HepG2 (cell line): ENCODE results near the gene ANO1. TPM values are rescaled to one million over a fixed set of nuclear protein-coding genes. Genes with fewer than 3 reads are reported as not detected.

Experiments used
- ATAC-seq: fragments of 200-7000 bp; cut with Tn5 transposase; 3 replicates; pipeline ENCODE4 v1.9.1; 2020; ENCODE audit warnings: mild to moderate bottlenecking, moderate library complexity
- BruUV-seq: library from RNA; stranded (reverse); fragments of 400-500 nt; replicated peaks from 2 replicates; lab custom pipeline; 2021; lab: Mats Ljungman, UMichigan
- CTCF ChIA-PET: fragments of 300-600 bp; formaldehyde crosslinking; extraction: SDS; loops from one replicate; lab custom pipeline; 2021; ENCODE audit warnings: low total read pairs, inconsistent platforms, low intra/inter-chr PET ratio; lab: Yijun Ruan, JAX
- POLR2A ChIA-PET: fragments of 350-600 bp; sonication (Branson Sonifier 250); formaldehyde crosslinking; loops from one replicate; lab custom pipeline; 2020; ENCODE audit warnings: antibody characterized with exemption, inconsistent platforms; lab: Yijun Ruan, JAX
- DNase-seq: peaks from one replicate; pipeline ENCODE4 v3.0.0-alpha.2; 2015; ENCODE audit warnings: low spot score
- FAIRE-seq: peaks from 3 replicates; lab custom pipeline; 2011; peaks lifted over from hg19 to GRCh38; lab: Jason Lieb, UNC
- H2AFZ ChIP-seq: one replicate; pipeline ENCODE4 v1.6.1; 2011; ENCODE audit warnings: low read length, inconsistent platforms
- H3K27ac ChIP-seq: fragments of 300-600 bp; 3 replicates; pipeline ENCODE4 v1.8.0; 2011; ENCODE audit warnings: mixed run types, mild to moderate bottlenecking, mixed read lengths, low read length, inconsistent platforms; ENCODE audit not compliant: insufficient read depth; ENCODE audit errors: extremely low read length
- H3K27me3 ChIP-seq, 2 experiments: fragments of 200-600 bp in 1 of 2; 2 replicates in 1 of 2; 3 replicates in 1 of 2; pipeline versions ENCODE4 v1.6.0 to v1.8.0; 2011; ENCODE audit warnings: low read length in 2 of 2, mild to moderate bottlenecking in 2 of 2, moderate library complexity in 2 of 2, inconsistent platforms in 1 of 2; ENCODE audit not compliant: insufficient read depth in 2 of 2, control insufficient read depth in 1 of 2
- H3K36me3 ChIP-seq, 2 experiments: fragments of 200-600 bp in 1 of 2; replicated peaks in 1 of 2; 2 replicates in 1 of 2; 3 replicates in 1 of 2; pipeline versions ENCODE4 v1.5.1 to v1.8.0; 2011; ENCODE audit warnings: low read length in 2 of 2, inconsistent platforms in 1 of 2; ENCODE audit not compliant: insufficient read depth in 2 of 2, control insufficient read depth in 1 of 2
- H3K4me1 ChIP-seq: 2 replicates; pipeline ENCODE4 v1.5.1; 2012; ENCODE audit warnings: low read length, inconsistent platforms; ENCODE audit not compliant: insufficient read depth
- H3K4me2 ChIP-seq: 2 replicates; pipeline ENCODE4 v1.6.0; 2011; ENCODE audit warnings: low read depth, low read length, inconsistent platforms
- H3K4me3 ChIP-seq, 3 experiments: fragments of 200-600 bp in 1 of 3; sonication (generic), shearing (Covaris generic) in 1 of 3; replicated peaks in 1 of 3; 2 replicates each; pipeline ENCODE4 v1.5.1; 2011 to 2016; ENCODE audit warnings: low read length in 3 of 3, inconsistent platforms in 2 of 3, low read depth in 2 of 3, mild to moderate bottlenecking in 2 of 3, control low read depth in 1 of 3, mixed read lengths in 1 of 3; ENCODE audit not compliant: insufficient read depth in 1 of 3
- H3K79me2 ChIP-seq: one replicate; pipeline ENCODE4 v1.6.1; 2011; ENCODE audit warnings: low read length, inconsistent platforms; ENCODE audit not compliant: insufficient read depth
- H3K9ac ChIP-seq: 2 replicates; pipeline ENCODE4 v1.6.0; 2011; ENCODE audit warnings: mild to moderate bottlenecking, low read depth, low read length, inconsistent platforms; ENCODE audit not compliant: insufficient read depth
- H3K9me3 ChIP-seq: 2 replicates; pipeline ENCODE4 v1.5.1; 2012; ENCODE audit warnings: mild to moderate bottlenecking, low read length
- H4K20me1 ChIP-seq: 2 replicates; pipeline ENCODE4 v1.6.0; 2011; ENCODE audit warnings: inconsistent platforms, mild to moderate bottlenecking, low read length, moderate library complexity; ENCODE audit not compliant: insufficient read depth
- ADNP ChIP-seq: sonication (generic); formaldehyde crosslinking; IDR thresholded peaks from 2 replicates; pipeline ENCODE4 v1.4.0; 2020; ENCODE audit warnings: missing genetic modification reagents
- ATF7-NPFF ChIP-seq: sonication (generic); formaldehyde crosslinking; IDR thresholded peaks from 2 replicates; pipeline ENCODE4 v1.8.1; 2023; ENCODE audit warnings: mild to moderate bottlenecking, low read depth, missing genetic modification reagents, moderate library complexity
- CCAR2 ChIP-seq: fragments of 200-400 bp; formaldehyde crosslinking; optimal IDR thresholded peaks from 2 replicates; pipeline ENCODE3; 2018; ENCODE audit warnings: low read depth, mild to moderate bottlenecking, low read length, moderate library complexity
- DR1 ChIP-seq: sonication (generic); formaldehyde crosslinking; IDR thresholded peaks from 2 replicates; pipeline ENCODE4 v1.8.0; 2021; ENCODE audit warnings: mild to moderate bottlenecking, missing genetic modification reagents, inconsistent platforms
- ERF ChIP-seq: IDR thresholded peaks from 2 replicates; pipeline ENCODE4 v1.6.1; 2018; ENCODE audit warnings: missing biosample characterization, missing genetic modification reagents
- HNRNPL ChIP-seq: fragments of 200-400 bp; formaldehyde crosslinking; IDR thresholded peaks from 2 replicates; pipeline ENCODE4 v1.6.1; 2017; ENCODE audit warnings: mild to moderate bottlenecking, low read depth, low read length
- MAFG ChIP-seq: sonication (generic); formaldehyde crosslinking; IDR thresholded peaks from 2 replicates; pipeline ENCODE4 v1.5.1; 2020; ENCODE audit warnings: mild to moderate bottlenecking, missing genetic modification reagents
- MTF2 ChIP-seq: sonication (generic); formaldehyde crosslinking; IDR thresholded peaks from 2 replicates; pipeline ENCODE4 v1.5.0; 2020; ENCODE audit warnings: missing genetic modification reagents, borderline replicate concordance
- PAWR ChIP-seq: sonication (generic); formaldehyde crosslinking; IDR thresholded peaks from 2 replicates; pipeline ENCODE4 v1.4.0; 2020; ENCODE audit warnings: missing genetic modification reagents, mild to moderate bottlenecking, borderline replicate concordance
- POLR2G ChIP-seq: fragments of 200-400 bp; formaldehyde crosslinking; IDR thresholded peaks from 2 replicates; pipeline ENCODE4 v1.6.1; 2018; ENCODE audit warnings: mild to moderate bottlenecking, low read depth, low read length, moderate library complexity
- ZNF713 ChIP-seq: sonication (generic); formaldehyde crosslinking; IDR thresholded peaks from 2 replicates; pipeline ENCODE4 v1.4.0; 2020; ENCODE audit warnings: mild to moderate bottlenecking, missing genetic modification reagents
- ZNF777 ChIP-seq: sonication (generic); formaldehyde crosslinking; IDR thresholded peaks from 2 replicates; pipeline ENCODE4 v1.4.0; 2020; ENCODE audit warnings: missing genetic modification reagents
- ZSCAN21 ChIP-seq: sonication (generic); formaldehyde crosslinking; IDR thresholded peaks from 2 replicates; pipeline ENCODE4 v1.8.0; 2022; ENCODE audit warnings: mild to moderate bottlenecking, missing genetic modification reagents, moderate library complexity, borderline replicate concordance
- WGBS: methylation state at CpG from one replicate; pipeline ENCODE4 v1.1.6; 2017; ENCODE audit warnings: low lambda C conversion rate; 5-methylcytosine and 5-hydroxymethylcytosine counted together
- in situ Hi-C: cut with HindIII; loops from 2 replicates; pipeline ENCODE4 v1.10.0; 2017; ENCODE audit warnings: low pct_unique_long_range_greater_than_20kb; ENCODE audit not compliant: extremely low pct_ligation_motif_present
- intact Hi-C: fragments of 100-400 bp; cut with micrococcal nuclease; formaldehyde crosslinking; loops from one replicate; pipeline ENCODE4 v1.10.0; 2022; ENCODE audit not compliant: unreplicated experiment
- polyA plus RNA-seq, 8 experiments: library from polyadenylated mRNA; depleted of rRNA in 3 of 8; stranded (reverse) in 7 of 8; unstranded in 1 of 8; fragments of >200 nt; fragmentation: Illumina TruSeq in 4 of 8; extraction: Trizol in 4 of 8; gene quantifications; 2 replicates each; pipeline versions ENCODE4 v1.2.1 to v1.2.3, GENCODE V29; 2011 to 2016; ENCODE audit warnings: low read depth in 4 of 8, missing spikeins in 1 of 8, mixed read lengths in 1 of 8; ENCODE audit not compliant: insufficient read depth in 1 of 8
- total RNA-seq, 5 experiments: library from RNA; depleted of rRNA; stranded (reverse); fragments of >200 nt; fragmentation: Illumina TruSeq; extraction: Trizol; gene quantifications; 2 replicates each; pipeline ENCODE4 v1.2.3, GENCODE V29; 2016; ENCODE audit warnings: low read depth in 1 of 5
- TF ChIP-seq, protein P1 (sequence below): sonication (generic); formaldehyde crosslinking; IDR thresholded peaks from 2 replicates; pipeline ENCODE4 v1.5.1; 2020; ENCODE audit warnings: missing genetic modification reagents, mild to moderate bottlenecking, borderline replicate concordance
- TF ChIP-seq, protein P2 (sequence below): sonication (generic); formaldehyde crosslinking; IDR thresholded peaks from 2 replicates; pipeline ENCODE4 v1.4.0; 2020; ENCODE audit warnings: missing genetic modification reagents, mild to moderate bottlenecking, borderline replicate concordance

ANO1 gene
- total and polyA plus RNA-seq, 2 of the 13 experiments (the other 11 are each of a cell fraction or from before 2014, with no cell fraction given): not detected

DNA sequence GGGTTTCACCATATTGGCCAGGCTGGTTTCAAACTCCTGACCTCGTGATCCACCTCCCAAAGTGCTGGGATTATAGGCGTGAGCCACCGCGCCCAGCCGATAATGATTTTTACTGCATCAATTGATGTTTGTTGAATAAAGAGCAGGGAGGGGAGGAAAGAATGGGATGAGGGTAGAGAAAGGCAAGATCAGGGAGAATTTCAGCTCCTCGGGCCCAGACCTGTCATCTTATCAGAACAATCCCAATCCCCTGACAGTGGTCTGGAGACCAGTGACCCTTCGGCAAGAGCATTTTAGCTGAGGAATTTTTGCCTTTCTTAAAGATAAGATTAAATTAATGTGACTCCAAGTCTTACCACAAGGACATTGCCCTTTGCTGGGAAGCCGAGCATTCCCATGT is 15.0 kb upstream of the ANO1 start:
- Histone ChIP-seq H2AFZ (no peak overlapping the region), H3K27me3 (peaks cover 2 to 56% of the 10 kb centered on the region in 2 experiments; a peak in 4 of 5 replicates), H3K27ac (no peak overlapping the region), H3K4me1 (peaks cover 7% of the 10 kb centered on the region), H3K4me2 (no peak overlapping the region), H4K20me1 (no peaks in the 10 kb centered on the region; the same call in 1 of the 2 replicates), H3K79me2 (no peaks in the 10 kb centered on the region), H3K4me3 (no peak overlapping the region), H3K9me3 (no peaks in the 10 kb centered on the region), H3K9ac (no peak overlapping the region), H3K36me3 (no peaks in the 10 kb centered on the region)
- 55% methylated on average over 8 of the region's 8 CpGs for WGBS
- no peak for FAIRE-seq
- TF ChIP-seq CCAR2 (no peak), MAFG (CRISPR knock-in tag) (no peak), HNRNPL (no peak), DR1 (CRISPR knock-in tag) (no peak), ATF7-NPFF (no peak), ZNF777 (CRISPR knock-in tag) (no peak), PAWR (no peak), POLR2G (no peak), ERF (CRISPR knock-in tag) (no peak), MTF2 (CRISPR knock-in tag) (no peak), ZSCAN21 (CRISPR knock-in tag) (no peak), ZNF713 (CRISPR knock-in tag) (no peak), ADNP (CRISPR knock-in tag) (no peak)
- TF ChIP-seq, protein P1, sequence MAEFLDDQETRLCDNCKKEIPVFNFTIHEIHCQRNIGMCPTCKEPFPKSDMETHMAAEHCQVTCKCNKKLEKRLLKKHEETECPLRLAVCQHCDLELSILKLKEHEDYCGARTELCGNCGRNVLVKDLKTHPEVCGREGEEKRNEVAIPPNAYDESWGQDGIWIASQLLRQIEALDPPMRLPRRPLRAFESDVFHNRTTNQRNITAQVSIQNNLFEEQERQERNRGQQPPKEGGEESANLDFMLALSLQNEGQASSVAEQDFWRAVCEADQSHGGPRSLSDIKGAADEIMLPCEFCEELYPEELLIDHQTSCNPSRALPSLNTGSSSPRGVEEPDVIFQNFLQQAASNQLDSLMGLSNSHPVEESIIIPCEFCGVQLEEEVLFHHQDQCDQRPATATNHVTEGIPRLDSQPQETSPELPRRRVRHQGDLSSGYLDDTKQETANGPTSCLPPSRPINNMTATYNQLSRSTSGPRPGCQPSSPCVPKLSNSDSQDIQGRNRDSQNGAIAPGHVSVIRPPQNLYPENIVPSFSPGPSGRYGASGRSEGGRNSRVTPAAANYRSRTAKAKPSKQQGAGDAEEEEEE (CRISPR knock-in tag): no peak
- TF ChIP-seq, protein P2, sequence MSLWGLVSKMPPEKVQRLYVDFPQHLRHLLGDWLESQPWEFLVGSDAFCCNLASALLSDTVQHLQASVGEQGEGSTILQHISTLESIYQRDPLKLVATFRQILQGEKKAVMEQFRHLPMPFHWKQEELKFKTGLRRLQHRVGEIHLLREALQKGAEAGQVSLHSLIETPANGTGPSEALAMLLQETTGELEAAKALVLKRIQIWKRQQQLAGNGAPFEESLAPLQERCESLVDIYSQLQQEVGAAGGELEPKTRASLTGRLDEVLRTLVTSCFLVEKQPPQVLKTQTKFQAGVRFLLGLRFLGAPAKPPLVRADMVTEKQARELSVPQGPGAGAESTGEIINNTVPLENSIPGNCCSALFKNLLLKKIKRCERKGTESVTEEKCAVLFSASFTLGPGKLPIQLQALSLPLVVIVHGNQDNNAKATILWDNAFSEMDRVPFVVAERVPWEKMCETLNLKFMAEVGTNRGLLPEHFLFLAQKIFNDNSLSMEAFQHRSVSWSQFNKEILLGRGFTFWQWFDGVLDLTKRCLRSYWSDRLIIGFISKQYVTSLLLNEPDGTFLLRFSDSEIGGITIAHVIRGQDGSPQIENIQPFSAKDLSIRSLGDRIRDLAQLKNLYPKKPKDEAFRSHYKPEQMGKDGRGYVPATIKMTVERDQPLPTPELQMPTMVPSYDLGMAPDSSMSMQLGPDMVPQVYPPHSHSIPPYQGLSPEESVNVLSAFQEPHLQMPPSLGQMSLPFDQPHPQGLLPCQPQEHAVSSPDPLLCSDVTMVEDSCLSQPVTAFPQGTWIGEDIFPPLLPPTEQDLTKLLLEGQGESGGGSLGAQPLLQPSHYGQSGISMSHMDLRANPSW (CRISPR knock-in tag): no peak
- intact Hi-C loops: no loop called here
- DNase-seq: no peak
- in situ Hi-C loops: no loop called here
- ChIA-PET POLR2A (no interaction called here), CTCF (no interaction called here)
- no peak for ATAC-seq
- no TSS peak for BruUV-seq
